ENCODE data around the gene DCT.

- no peak for TF ChIP-seq CTCF (IDR thresholded peaks at IDR 0.05; ENCODE audit: borderline replicate concordance, extremely low read depth, low read length, poor library complexity, severe bottlenecking)
- no peak for TF ChIP-seq EZH2 (IDR thresholded peaks at IDR 0.05; ENCODE audit: borderline replicate concordance, low read depth, low read length, severe bottlenecking)
These were observed 63.8 kb downstream of the DCT start for GRCh38 chr13:94415500-94416237.
